Measurements from ENCODE around the gene GLS. TPM values are rescaled to one million over a fixed set of nuclear protein-coding genes. Genes with fewer than 3 reads are reported as not detected.
"Not testable (repeated sequence)": the region's sequence is repeated elsewhere in the genome, so short reads cannot be mapped to it uniquely, and the experiment has no call there.

The GLS gene
- total RNA-seq, 4 donors from 2014 or later, result 111 to 235 (median 146) TPM

DNA sequence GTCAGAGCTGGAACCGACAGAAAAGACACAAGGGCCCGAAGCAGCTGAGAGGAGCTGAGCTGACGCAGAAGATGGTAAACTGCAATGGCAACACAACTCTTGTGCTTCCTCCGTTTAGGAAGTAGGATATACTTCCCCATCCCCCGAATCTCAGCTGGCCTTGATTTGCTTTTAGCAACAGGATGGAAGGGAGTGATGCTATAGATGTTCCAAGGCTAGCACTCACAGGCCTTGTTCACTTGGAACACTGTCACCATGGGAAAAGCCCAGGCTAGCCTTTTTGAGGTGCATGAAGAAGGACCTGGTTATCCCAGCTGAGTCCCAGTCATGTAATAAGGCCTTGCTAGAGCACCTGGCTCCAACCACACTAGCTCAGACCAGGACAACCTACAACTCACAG lies 107.3 kb downstream of the GLS start:
- ATAC-seq (ENCODE audit: low FRiP score) (no peak), DNase-seq (ENCODE audit: low spot score) (no peak)
- TF ChIP-seq CTCF (IDR thresholded peaks at IDR 0.05), result no peak

DNA sequence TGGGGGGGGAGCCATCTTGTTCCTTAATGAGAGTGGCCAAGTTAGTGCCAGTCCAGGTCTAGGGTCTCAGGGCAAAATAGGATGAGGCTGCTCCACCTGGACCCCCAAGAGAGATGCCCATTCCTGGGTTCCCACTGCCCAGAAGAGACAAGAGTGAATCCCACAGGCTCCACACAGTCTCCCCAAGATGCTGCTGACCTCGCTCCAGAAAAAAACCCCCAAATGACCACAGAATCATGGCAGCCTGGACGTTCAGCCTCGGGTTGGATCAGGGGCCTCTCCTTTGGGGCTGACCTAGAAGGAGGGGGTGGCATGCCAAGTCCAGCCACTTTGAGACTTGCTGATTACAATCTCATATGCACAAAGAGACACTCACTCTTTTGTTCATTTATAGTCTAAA lies 108.3 kb downstream of the GLS start:
- no peak for ATAC-seq (ENCODE audit: low FRiP score)
- no peak for DNase-seq (ENCODE audit: low spot score)
- TF ChIP-seq CTCF (IDR thresholded peaks at IDR 0.05), result no peak

DNA sequence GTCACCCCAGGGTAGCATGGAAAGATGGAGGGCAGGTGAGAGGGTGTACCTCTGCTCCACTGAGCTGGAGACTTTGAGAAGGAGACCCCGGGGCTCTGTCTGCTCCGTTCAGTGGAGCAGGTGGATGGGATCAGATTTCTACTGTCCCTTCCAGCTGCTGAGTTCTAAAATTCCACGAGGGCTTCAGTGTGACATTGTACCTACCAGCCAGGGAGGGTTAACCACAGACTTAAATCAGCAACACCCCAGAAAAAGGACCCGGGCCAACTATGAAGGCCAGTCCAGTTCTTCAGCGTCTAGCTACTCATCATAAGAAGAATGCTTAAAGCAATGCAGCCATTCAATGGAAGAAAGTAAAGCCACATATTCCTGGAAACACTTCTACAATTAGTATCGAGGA lies 109.5 kb downstream of the GLS start:
- no peak for DNase-seq (ENCODE audit: low spot score)
- ATAC-seq (ENCODE audit: low FRiP score), result no peak

GRCh38 chr2:190993292-190993643 lies 112.6 kb downstream of the GLS start:
- no peak for ATAC-seq (ENCODE audit: low FRiP score)
- no peak for DNase-seq (ENCODE audit: low spot score)
- TF ChIP-seq CTCF (IDR thresholded peaks at IDR 0.05), result no peak

More for the DNA sequence above, 109.5 kb downstream of the GLS start:
- TF ChIP-seq CTCF (IDR thresholded peaks at IDR 0.05), result no peak

DNA sequence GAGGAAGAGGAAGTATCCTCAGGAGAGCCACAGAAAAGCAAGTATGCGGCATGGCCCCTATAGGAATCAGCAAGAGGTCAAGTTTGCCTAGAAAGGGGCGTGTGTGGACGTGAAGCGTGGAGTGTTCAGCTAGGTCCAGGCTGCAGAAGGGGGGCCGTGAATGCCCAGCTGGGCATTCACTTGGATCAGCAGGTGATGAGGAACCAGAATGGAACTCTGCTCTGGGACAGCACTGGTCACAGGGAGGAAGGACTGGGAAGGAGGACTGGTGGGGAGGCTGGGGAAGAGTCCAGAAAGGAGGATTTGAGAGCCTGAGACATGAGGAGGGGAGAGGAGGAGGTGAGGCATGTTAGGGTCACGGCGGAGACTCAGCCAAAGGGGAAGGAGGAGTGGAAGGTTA lies 113.5 kb downstream of the GLS start:
- TF ChIP-seq CTCF (IDR thresholded peaks at IDR 0.05), result no peak

GRCh38 chr2:190995315-190995714 lies 114.7 kb downstream of the GLS start:
- not testable (repeated sequence) for DNase-seq (ENCODE audit: low spot score); ATAC-seq (ENCODE audit: low FRiP score)

More for the DNA sequence above, 113.5 kb downstream of the GLS start:
- ATAC-seq (ENCODE audit: low FRiP score), result no peak
- no peak for DNase-seq (ENCODE audit: low spot score)

DNA sequence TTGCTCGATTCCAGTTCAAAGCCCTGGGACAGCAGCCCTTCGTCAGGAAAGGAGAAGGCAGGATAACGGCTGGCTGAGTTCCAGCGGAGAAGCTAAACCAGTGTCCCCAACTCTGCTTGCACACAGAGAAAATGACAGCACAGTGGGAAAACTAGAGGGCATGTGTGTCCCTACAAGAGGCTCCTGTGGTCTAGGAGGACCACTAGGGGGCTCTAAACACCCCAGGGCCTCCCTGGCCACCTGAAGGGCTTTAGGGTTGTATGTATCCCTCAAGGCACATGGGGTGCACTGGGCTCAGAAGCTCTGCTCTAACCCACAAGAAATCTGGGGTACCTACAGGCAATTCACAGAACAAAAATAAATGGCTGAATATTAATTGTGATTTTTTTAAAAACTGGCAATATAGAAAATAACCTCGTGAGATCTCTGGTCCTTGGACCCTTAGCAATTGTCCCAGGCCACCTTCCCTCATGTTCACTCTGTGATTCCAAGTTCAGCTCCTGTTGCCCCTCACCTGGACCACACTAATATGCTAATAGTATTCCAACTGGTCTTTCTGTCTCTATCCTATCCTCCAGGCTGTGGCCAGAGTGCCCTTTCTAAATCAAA lies 115.8 kb downstream of the GLS start:
- no peak for TF ChIP-seq CTCF (IDR thresholded peaks at IDR 0.05)
- ATAC-seq (ENCODE audit: low FRiP score) (peak; percentile 42), DNase-seq (ENCODE audit: low spot score) (no peak)

- TF ChIP-seq CTCF (IDR thresholded peaks at IDR 0.05), result no peak
- ATAC-seq (ENCODE audit: low FRiP score) (no peak), DNase-seq (ENCODE audit: low spot score) (no peak)
Observed at GRCh38 chr2:190996947-190997346, 116.3 kb downstream of the GLS start.

All from omental fat pad (tissue), 4 donors.